Endothelial cell of umbilical vein (primary cell): Measurements from ENCODE around the gene RNF222.

Experiments used
- EZH2 ChIP-seq: IDR thresholded peaks from 2 replicates; pipeline ENCODE4 v1.6.1; 2012; ENCODE audit warnings: borderline replicate concordance, low read depth, mild to moderate bottlenecking, moderate library complexity, low read length, inconsistent platforms; ENCODE audit not compliant: severe bottlenecking
- GATA2 ChIP-seq: IDR thresholded peaks from 2 replicates; pipeline ENCODE4 v1.7.0; 2011; ENCODE audit warnings: low read depth, mild to moderate bottlenecking, moderate library complexity, mixed read lengths, low read length; ENCODE audit not compliant: insufficient read length, insufficient read depth
- JUN ChIP-seq: IDR thresholded peaks from 2 replicates; pipeline ENCODE4 v1.6.1; 2011; ENCODE audit warnings: borderline replicate concordance, low read depth; ENCODE audit not compliant: insufficient read length, insufficient read depth
- MYC ChIP-seq: IDR thresholded peaks from one replicate; pipeline ENCODE4 v1.6.1; 2011; ENCODE audit warnings: mild to moderate bottlenecking, low read depth, low read length
- POLR2A ChIP-seq: IDR thresholded peaks from 2 replicates; pipeline ENCODE4 v1.6.1; 2012; ENCODE audit warnings: low read depth, mild to moderate bottlenecking, control low read depth, low read length
- POLR2AphosphoS5 ChIP-seq: IDR thresholded peaks from 2 replicates; pipeline ENCODE4 v1.6.1; 2012; ENCODE audit warnings: low read depth, mild to moderate bottlenecking, control low read depth, low read length, moderate library complexity; ENCODE audit not compliant: insufficient read depth
- TF ChIP-seq, protein P1 (sequence below), 2 donors: IDR thresholded peaks; 1 replicate in 1 of 2; 2 replicates in 1 of 2; pipeline ENCODE4 v1.5.1; 2011; ENCODE audit warnings: low read length in 2 of 2, mild to moderate bottlenecking in 2 of 2, moderate library complexity in 2 of 2, control low read depth in 1 of 2, inconsistent platforms in 1 of 2, low read depth in 1 of 2; ENCODE audit not compliant: insufficient read depth in 1 of 2; ENCODE audit errors: extremely low read depth in 1 of 2
- TF ChIP-seq, protein P2 (sequence below): IDR thresholded peaks from 2 replicates; pipeline ENCODE4 v1.6.1; 2011; ENCODE audit not compliant: insufficient read depth, insufficient read length

DNA sequence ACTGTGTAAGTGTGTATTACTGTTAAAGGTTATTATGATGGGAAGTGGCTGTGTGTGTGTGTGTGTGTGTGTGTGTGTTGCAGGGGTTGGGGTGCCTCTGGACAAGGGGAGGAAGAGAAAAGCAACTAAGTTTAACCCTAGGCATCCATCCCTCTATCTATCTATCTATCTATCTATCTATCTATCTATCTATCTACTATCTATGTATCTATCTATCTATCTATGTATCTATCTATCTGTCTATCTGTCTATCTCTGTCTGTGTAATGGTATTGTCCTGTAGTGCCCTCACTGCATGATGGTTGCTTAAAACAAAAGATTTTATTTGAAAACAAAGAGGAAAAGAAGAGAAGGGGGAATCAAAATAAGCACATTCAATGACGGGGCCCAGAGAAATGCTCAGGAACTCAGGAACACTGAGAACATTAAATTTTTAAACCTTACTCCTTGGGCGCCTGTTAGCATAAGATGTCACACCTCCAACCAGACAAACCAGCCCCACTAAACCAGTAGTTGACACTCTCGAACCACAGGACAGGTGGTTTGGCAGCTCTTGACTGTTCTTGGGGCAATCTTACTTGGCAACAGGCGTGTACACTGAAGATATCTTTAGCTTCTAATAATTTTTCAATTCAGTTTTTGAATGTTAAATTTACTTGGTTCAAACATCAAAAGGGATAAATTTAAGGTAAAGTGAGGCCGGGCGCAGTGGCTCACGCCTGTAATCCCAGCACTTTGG is 9.5 kb downstream of the RNF222 start:
- TF ChIP-seq EZH2, result no peak
- TF ChIP-seq POLR2AphosphoS5, result no peak
- TF ChIP-seq, protein P1, sequence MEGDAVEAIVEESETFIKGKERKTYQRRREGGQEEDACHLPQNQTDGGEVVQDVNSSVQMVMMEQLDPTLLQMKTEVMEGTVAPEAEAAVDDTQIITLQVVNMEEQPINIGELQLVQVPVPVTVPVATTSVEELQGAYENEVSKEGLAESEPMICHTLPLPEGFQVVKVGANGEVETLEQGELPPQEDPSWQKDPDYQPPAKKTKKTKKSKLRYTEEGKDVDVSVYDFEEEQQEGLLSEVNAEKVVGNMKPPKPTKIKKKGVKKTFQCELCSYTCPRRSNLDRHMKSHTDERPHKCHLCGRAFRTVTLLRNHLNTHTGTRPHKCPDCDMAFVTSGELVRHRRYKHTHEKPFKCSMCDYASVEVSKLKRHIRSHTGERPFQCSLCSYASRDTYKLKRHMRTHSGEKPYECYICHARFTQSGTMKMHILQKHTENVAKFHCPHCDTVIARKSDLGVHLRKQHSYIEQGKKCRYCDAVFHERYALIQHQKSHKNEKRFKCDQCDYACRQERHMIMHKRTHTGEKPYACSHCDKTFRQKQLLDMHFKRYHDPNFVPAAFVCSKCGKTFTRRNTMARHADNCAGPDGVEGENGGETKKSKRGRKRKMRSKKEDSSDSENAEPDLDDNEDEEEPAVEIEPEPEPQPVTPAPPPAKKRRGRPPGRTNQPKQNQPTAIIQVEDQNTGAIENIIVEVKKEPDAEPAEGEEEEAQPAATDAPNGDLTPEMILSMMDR (IDR thresholded peaks at IDR 0.05; ENCODE audit: extremely low read depth in 1 of 2, insufficient read depth in 1 of 2, low read depth in 1 of 2, low read length in 2 of 2), result no peak
- TF ChIP-seq JUN, result no peak
- no peak for TF ChIP-seq POLR2A
- TF ChIP-seq, protein P2, sequence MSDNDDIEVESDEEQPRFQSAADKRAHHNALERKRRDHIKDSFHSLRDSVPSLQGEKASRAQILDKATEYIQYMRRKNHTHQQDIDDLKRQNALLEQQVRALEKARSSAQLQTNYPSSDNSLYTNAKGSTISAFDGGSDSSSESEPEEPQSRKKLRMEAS, result no peak
- no peak for TF ChIP-seq MYC
- TF ChIP-seq GATA2, result no peak
